Endodermal cell (in vitro differentiated cells): ENCODE measurements around the gene RECK. TPM values are rescaled to one million over a fixed set of nuclear protein-coding genes. Genes with fewer than 3 reads are reported as not detected.
"Not testable (repeated sequence)": the region's sequence is repeated elsewhere in the genome, so short reads cannot be mapped to it uniquely, and the experiment has no call there.

Source experiments
- DNase-seq: peaks from one replicate; pipeline ENCODE4 v3.0.0-alpha.2; 2017
- H3K27ac ChIP-seq: 2 replicates; pipeline ENCODE4 v1.5.1; 2013; ENCODE audit warnings: mild to moderate bottlenecking, low read depth, low read length, moderate library complexity
- H3K27me3 ChIP-seq: 2 replicates; pipeline ENCODE4 v1.6.1; 2013; ENCODE audit warnings: mild to moderate bottlenecking, low read length, moderate library complexity; ENCODE audit not compliant: insufficient read depth, control insufficient read depth, poor library complexity, severe bottlenecking
- H3K36me3 ChIP-seq: 2 replicates; pipeline ENCODE4 v1.7.0; 2013; ENCODE audit warnings: mild to moderate bottlenecking, low read length, moderate library complexity; ENCODE audit not compliant: control insufficient read depth, insufficient read depth
- H3K4me1 ChIP-seq: one replicate; pipeline ENCODE4 v1.7.0; 2013; ENCODE audit warnings: low read length; ENCODE audit not compliant: control insufficient read depth, insufficient read depth
- H3K4me3 ChIP-seq: 2 replicates; pipeline ENCODE4 v1.5.1; 2013; ENCODE audit warnings: mild to moderate bottlenecking, low read length, moderate library complexity
- H3K9ac ChIP-seq: 2 replicates; pipeline ENCODE4 v1.6.1; 2013; ENCODE audit warnings: mild to moderate bottlenecking, low read length, moderate library complexity; ENCODE audit not compliant: poor library complexity, severe bottlenecking; ENCODE audit errors: extremely low read depth
- H3K9me3 ChIP-seq: 2 replicates; pipeline ENCODE4 v1.6.1; 2013; ENCODE audit warnings: mild to moderate bottlenecking, low read length, moderate library complexity; ENCODE audit not compliant: control insufficient read depth
- H3K27ac Mint-ChIP-seq: 2 replicates; pipeline ENCODE4 v1.8.0; 2020; ENCODE audit warnings: mixed read lengths
- H3K27me3 Mint-ChIP-seq: 2 replicates; pipeline ENCODE4 v1.8.0; 2021; ENCODE audit warnings: mild to moderate bottlenecking, mixed read lengths; ENCODE audit not compliant: insufficient read depth
- H3K36me3 Mint-ChIP-seq: 2 replicates; pipeline ENCODE4 v1.8.0; 2020; ENCODE audit warnings: low read depth, mixed read lengths
- H3K4me1 Mint-ChIP-seq: 2 replicates; pipeline ENCODE4 v1.8.0; 2020; ENCODE audit warnings: mixed read lengths
- H3K4me3 Mint-ChIP-seq: 2 replicates; pipeline ENCODE4 v1.8.0; 2020; ENCODE audit warnings: mild to moderate bottlenecking, moderate library complexity, mixed read lengths
- H3K9me3 Mint-ChIP-seq: 2 replicates; pipeline ENCODE4 v1.8.0; 2020; ENCODE audit warnings: mild to moderate bottlenecking, mixed read lengths
- CTCF ChIP-seq: fragments of 200-600 bp; sonication (generic); conservative IDR thresholded peaks from 2 replicates; pipeline ENCODE4 v1.5.0; 2021; ENCODE audit warnings: antibody characterized with exemption, mild to moderate bottlenecking
- WGBS, 2 experiments: methylation state at CpG; one replicate each; pipeline versions ENCODE4 v1.1.5 to v1.1.7; 2013; ENCODE audit warnings: missing lambda C conversion rate in 2 of 2, mixed read lengths in 1 of 2; ENCODE audit not compliant: insufficient coverage in 1 of 2, insufficient read length in 1 of 2; 5-methylcytosine and 5-hydroxymethylcytosine counted together
- total RNA-seq, 2 donors: library from RNA; stranded (reverse); fragmentation: NEBNext Ultra II Directional in 1 of 2; extraction: Animal tissue kit (Norgen Biotek cat#: 25700) in 1 of 2; gene quantifications; 2 replicates in 1 of 2; 3 replicates in 1 of 2; pipeline ENCODE4 v1.2.1, GENCODE V29; 2021

Gene RECK
- total RNA-seq, 2 donors from 2014 or later, result 11.5 to 16.1 TPM

- Histone ChIP-seq H3K9me3 (peaks cover 36% of the 10 kb centered on the region), H3K36me3 (peaks cover 47% of the 10 kb centered on the region), H3K4me3 (no peak overlapping the region), H3K27me3 (no peaks in the 10 kb centered on the region), H3K4me1 (peaks cover 7% of the 10 kb centered on the region), H3K9ac (no peak overlapping the region), H3K27ac (no peak overlapping the region)
- no peak for TF ChIP-seq CTCF
- Mint-ChIP-seq H3K27me3 (no peaks in the 10 kb centered on the region), H3K27ac (no peak overlapping the region), H3K36me3 (peaks cover 52% of the 10 kb centered on the region), H3K9me3 (peaks cover 34% of the 10 kb centered on the region), H3K4me3 (no peak overlapping the region), H3K4me1 (peaks cover 13% of the 10 kb centered on the region)
- no peak for DNase-seq
- 95 to 99% methylated on average over 6 to 7 of the region's 7 CpGs for WGBS, 2 experiments
Observed at GRCh38 chr9:36158917-36159316, 122.2 kb downstream of the RECK start.

GRCh38 chr9:36159509-36159908, 122.8 kb downstream of the RECK start:
- H3K27ac Mint-ChIP-seq, H3K27ac ChIP-seq, H3K4me1 ChIP-seq, H3K9ac ChIP-seq, H3K27me3 Mint-ChIP-seq, H3K4me3 Mint-ChIP-seq, H3K4me3 ChIP-seq, H3K27me3 ChIP-seq, DNase-seq: not testable (repeated sequence)
- H3K9me3 Mint-ChIP-seq, result peaks cover 34% of the 10 kb centered on the region
- peaks cover 17% of the 10 kb centered on the region for H3K4me1 Mint-ChIP-seq
- peaks cover 46% of the 10 kb centered on the region for H3K36me3 Mint-ChIP-seq
- WGBS, 2 experiments, result 92 to 96% methylated on average over 4 of the region's 4 CpGs
- peaks cover 43% of the 10 kb centered on the region for H3K36me3 ChIP-seq
- H3K9me3 ChIP-seq, result peaks cover 36% of the 10 kb centered on the region

- not testable (repeated sequence) for H3K4me3 ChIP-seq, H3K4me3 Mint-ChIP-seq, H3K27me3 Mint-ChIP-seq, H3K27ac Mint-ChIP-seq, H3K27ac ChIP-seq, H3K27me3 ChIP-seq, DNase-seq, H3K9ac ChIP-seq
- H3K9me3 ChIP-seq, result peaks cover 36% of the 10 kb centered on the region
- peaks cover 37% of the 10 kb centered on the region for H3K36me3 ChIP-seq
- Mint-ChIP-seq H3K36me3 (peaks cover 40% of the 10 kb centered on the region), H3K9me3 (peaks cover 31% of the 10 kb centered on the region), H3K4me1 (peaks cover 23% of the 10 kb centered on the region)
- peaks cover 12% of the 10 kb centered on the region for H3K4me1 ChIP-seq
- WGBS, 2 experiments, result 85 to 94% methylated on average over 10 to 11 of the region's 11 CpGs
Observed at GRCh38 chr9:36160126-36160525, 123.4 kb downstream of the RECK start.

- Mint-ChIP-seq H3K27ac (no peak overlapping the region), H3K4me1 (peaks cover 27% of the 10 kb centered on the region), H3K27me3 (no peaks in the 10 kb centered on the region), H3K36me3 (peaks cover 33% of the 10 kb centered on the region), H3K9me3 (peaks cover 20% of the 10 kb centered on the region), H3K4me3 (no peak overlapping the region)
- WGBS, 2 experiments, result 94 to 100% methylated on average over 2 of the region's 2 CpGs
- Histone ChIP-seq H3K9me3 (peaks cover 25% of the 10 kb centered on the region), H3K27ac (no peak overlapping the region), H3K9ac (no peak overlapping the region), H3K36me3 (peaks cover 27% of the 10 kb centered on the region), H3K4me3 (no peak overlapping the region), H3K4me1 (peaks cover 14% of the 10 kb centered on the region), H3K27me3 (no peaks in the 10 kb centered on the region)
- DNase-seq, result no peak
- no peak for TF ChIP-seq CTCF
Observed at GRCh38 chr9:36161187-36161586, 124.5 kb downstream of the RECK start.
